AG04450 (cell line): ENCODE data around the gene METTL24. TPM values are rescaled to one million over a fixed set of nuclear protein-coding genes. Genes with fewer than 3 reads are reported as not detected.
"Not testable (repeated sequence)": the region's sequence is repeated elsewhere in the genome, so short reads cannot be mapped to it uniquely, and the experiment has no call there.

Source experiments
- CTCF ChIA-PET: fragments of 300-600, 350-600 bp; formaldehyde crosslinking; extraction: SDS; loops from one replicate; lab custom pipeline; 2022; ENCODE audit warnings: antibody characterized with exemption, inconsistent platforms; lab: Charles Lee
- POLR2A ChIA-PET: fragments of 350-600 bp; formaldehyde crosslinking; extraction: SDS; loops from one replicate; lab custom pipeline; 2021; ENCODE audit warnings: antibody characterized with exemption, inconsistent platforms; lab: Yijun Ruan, JAX
- DNase-seq: peaks from one replicate; pipeline ENCODE4 v3.0.0-alpha.2; 2011; ENCODE audit warnings: low read depth, low spot score
- H3K27ac ChIP-seq: one replicate; pipeline ENCODE4 v1.5.1; 2012; ENCODE audit warnings: low read depth, low read length, control low read depth
- H3K27me3 ChIP-seq: one replicate; pipeline ENCODE4 v1.6.0; 2012; ENCODE audit warnings: low read length; ENCODE audit not compliant: control insufficient read depth, insufficient read depth
- H3K4me3 ChIP-seq: 2 replicates; pipeline ENCODE4 v1.5.1; 2011; ENCODE audit warnings: mild to moderate bottlenecking, low read depth, low read length, control low read depth
- H3K9me3 ChIP-seq: 2 replicates; pipeline ENCODE4 v1.5.1; 2012; ENCODE audit warnings: low read length; ENCODE audit not compliant: control insufficient read depth, insufficient read depth
- polyA plus RNA-seq: library from polyadenylated mRNA; depleted of rRNA; stranded (reverse); fragments of >200 nt; gene quantifications from 2 replicates; pipeline ENCODE4 v1.2.3, GENCODE V29; 2011
- TF ChIP-seq, protein P1 (sequence below): IDR thresholded peaks from 2 replicates; pipeline ENCODE4 v1.5.1; 2011; ENCODE audit warnings: low read depth, low read length, control low read depth, inconsistent platforms

Gene METTL24
- polyA plus RNA-seq, 1 experiment, result not detected

- DNase-seq, result no peak
- Histone ChIP-seq H3K4me3 (no peak overlapping the region), H3K27me3 (peaks cover 1% of the 10 kb centered on the region), H3K9me3 (no peaks in the 10 kb centered on the region), H3K27ac (no peak overlapping the region)
- TF ChIP-seq, protein P1, sequence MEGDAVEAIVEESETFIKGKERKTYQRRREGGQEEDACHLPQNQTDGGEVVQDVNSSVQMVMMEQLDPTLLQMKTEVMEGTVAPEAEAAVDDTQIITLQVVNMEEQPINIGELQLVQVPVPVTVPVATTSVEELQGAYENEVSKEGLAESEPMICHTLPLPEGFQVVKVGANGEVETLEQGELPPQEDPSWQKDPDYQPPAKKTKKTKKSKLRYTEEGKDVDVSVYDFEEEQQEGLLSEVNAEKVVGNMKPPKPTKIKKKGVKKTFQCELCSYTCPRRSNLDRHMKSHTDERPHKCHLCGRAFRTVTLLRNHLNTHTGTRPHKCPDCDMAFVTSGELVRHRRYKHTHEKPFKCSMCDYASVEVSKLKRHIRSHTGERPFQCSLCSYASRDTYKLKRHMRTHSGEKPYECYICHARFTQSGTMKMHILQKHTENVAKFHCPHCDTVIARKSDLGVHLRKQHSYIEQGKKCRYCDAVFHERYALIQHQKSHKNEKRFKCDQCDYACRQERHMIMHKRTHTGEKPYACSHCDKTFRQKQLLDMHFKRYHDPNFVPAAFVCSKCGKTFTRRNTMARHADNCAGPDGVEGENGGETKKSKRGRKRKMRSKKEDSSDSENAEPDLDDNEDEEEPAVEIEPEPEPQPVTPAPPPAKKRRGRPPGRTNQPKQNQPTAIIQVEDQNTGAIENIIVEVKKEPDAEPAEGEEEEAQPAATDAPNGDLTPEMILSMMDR, result no peak
- POLR2A ChIA-PET, result no interaction called here
- CTCF ChIA-PET, result no interaction called here
Measured at GRCh38 chr6:110283657-110284056, 74.5 kb downstream of the METTL24 start.

GRCh38 chr6:110282412-110282811, 75.7 kb downstream of the METTL24 start:
- Histone ChIP-seq H3K27me3 (peaks cover 2% of the 10 kb centered on the region), H3K9me3 (no peaks in the 10 kb centered on the region), H3K27ac (no peak overlapping the region), H3K4me3 (no peak overlapping the region)
- DNase-seq, result no peak
- TF ChIP-seq, protein P1, result no peak
- CTCF ChIA-PET, result no interaction called here
- POLR2A ChIA-PET, result no interaction called here

GRCh38 chr6:110277100-110277665, 81.0 kb downstream of the METTL24 start:
- H3K4me3 ChIP-seq, result no peak overlapping the region
- TF ChIP-seq, protein P1, result no peak
- POLR2A ChIA-PET, result no interaction called here
- CTCF ChIA-PET, result no interaction called here
- H3K27ac ChIP-seq, result no peak overlapping the region
- DNase-seq, result no peak
- peaks cover 2% of the 10 kb centered on the region for H3K27me3 ChIP-seq
- no peaks in the 10 kb centered on the region for H3K9me3 ChIP-seq

- CTCF ChIA-PET, H3K27ac ChIP-seq, DNase-seq, POLR2A ChIA-PET, H3K9me3 ChIP-seq, H3K4me3 ChIP-seq, H3K27me3 ChIP-seq: not testable (repeated sequence)
Measured at GRCh38 chr6:110272781-110273180, 85.4 kb downstream of the METTL24 start.

GRCh38 chr6:110271732-110272022, 86.5 kb downstream of the METTL24 start:
- Histone ChIP-seq H3K9me3 (no peaks in the 10 kb centered on the region), H3K27me3 (no peaks in the 10 kb centered on the region), H3K27ac (no peak overlapping the region), H3K4me3 (no peak overlapping the region)
- no peak for DNase-seq
- TF ChIP-seq, protein P1, result no peak
- ChIA-PET POLR2A (no interaction called here), CTCF (no interaction called here)

DNA sequence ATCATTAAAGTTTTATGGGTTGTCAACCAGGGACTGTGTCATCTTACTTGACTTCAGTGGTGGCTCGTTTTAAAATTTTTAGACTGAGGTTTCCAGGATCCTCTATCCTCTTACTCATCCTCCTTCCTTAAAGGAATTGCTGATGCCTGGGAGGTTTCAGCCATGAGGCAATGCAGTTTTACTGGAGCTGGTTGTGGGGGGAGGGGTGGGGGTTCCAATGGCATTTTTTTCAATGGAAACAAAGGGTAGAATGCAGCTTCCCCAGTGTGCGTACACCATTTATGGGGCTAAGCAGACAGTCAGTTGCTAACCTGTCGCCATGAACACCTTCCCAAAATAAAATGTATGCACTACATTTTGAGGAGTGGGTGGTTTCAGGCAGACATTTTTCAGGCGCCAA, 88.0 kb downstream of the METTL24 start:
- POLR2A ChIA-PET, result no interaction called here
- DNase-seq, result no peak
- no peaks in the 10 kb centered on the region for H3K27me3 ChIP-seq
- CTCF ChIA-PET, result no interaction called here
- TF ChIP-seq, protein P1, result no peak
- no peak overlapping the region for H3K27ac ChIP-seq
- no peaks in the 10 kb centered on the region for H3K9me3 ChIP-seq
- H3K4me3 ChIP-seq, result no peak overlapping the region
